Fibroblast of skin of left biceps (primary cell): ENCODE data around the gene NELFB.

Experiments used
- DNase-seq, 2 experiments: peaks; one replicate each; pipeline ENCODE4 v3.0.0-alpha.2; 2013; ENCODE audit warnings: low read depth in 2 of 2

The NELFB gene

DNA sequence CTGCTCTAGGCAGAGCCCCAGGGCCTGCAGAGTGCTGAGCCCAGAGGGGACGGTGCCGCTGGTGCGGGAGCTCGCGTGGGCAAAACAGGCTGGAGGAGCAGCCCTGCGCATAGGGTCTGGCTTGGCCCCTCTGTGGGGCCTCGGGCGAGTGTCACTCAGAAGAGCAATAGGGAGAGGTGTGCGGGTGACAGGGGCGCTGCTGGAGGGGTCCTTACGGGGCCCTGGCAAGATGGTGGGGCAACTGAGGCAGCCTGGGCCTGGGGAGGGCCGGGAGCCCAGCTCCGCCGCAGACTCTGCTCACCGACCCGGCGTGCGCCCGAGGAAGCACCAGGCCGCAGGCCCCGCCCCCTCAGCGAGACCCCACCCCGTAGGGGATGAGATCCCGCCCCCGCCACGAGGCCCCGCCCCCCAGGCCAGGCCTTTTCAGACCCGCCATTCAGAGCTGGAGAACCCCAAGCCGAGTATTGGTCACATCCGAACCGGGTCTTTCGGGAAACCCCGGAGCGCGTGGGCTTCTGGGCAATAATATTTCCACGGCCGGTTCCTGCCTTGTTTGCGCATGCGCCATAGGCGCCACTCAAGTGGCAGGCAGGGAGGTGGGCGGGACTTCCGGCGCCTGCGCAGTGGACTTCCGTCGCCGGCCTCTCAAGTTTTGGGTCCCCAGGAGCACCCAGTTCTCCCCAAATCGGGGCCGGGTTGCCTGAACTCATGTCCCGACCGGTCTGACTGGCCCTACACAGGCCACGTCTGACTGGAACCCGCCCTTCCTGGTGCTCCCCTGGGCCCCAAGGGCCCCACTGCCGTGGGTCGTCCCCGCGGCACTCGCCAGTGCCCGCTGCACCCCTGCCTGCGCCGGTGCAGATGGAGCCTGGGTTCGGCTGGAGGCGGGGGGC, 31.8 kb upstream of the NELFB start:
- peak; percentile 96 to 97 for DNase-seq

DNA sequence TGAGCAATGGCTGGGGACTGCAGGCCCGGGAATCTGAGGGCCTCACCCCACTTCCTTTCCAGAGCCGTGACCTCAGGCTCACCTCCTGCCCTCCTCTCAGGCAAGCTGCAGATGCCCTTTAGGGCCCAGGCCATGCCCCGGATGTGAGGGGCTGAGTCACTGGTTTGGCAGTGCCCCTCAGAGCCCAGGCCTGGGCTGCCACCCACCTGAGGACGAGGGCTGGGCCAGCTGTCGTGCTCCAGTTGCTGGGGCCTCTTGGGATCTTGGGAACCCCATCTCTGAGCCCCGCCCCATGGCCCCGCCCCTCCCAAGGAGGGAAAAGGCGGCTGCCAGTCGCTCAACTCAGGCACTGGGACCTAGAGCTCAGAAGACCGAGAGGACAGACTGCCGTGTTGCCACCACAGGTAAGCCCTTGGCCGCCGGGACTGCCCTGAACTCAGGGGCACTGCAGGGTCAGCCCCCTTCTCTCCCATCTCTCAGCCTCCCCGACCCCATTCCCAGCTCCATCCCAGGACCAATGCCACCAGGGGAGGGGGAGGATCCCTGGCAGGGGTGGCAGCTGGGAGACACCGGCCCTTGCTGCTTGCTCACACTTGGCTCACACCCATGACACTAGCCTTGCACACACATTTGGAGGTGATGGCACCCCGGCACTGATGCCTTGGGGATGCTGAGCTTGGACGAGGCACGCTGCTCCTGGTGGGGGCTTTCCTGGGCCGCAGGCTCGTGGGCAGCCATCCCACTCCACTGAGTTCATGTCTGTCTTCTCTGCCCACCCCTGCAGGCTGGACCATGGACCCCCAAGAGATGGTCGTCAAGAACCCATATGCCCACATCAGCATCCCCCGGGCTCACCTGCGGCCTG, 30.1 kb upstream of the NELFB start, which contains the start of gene CYSRT1:
Gene CYSRT1 (plus strand): TSS at position 345 of the 865 bp plus-strand sequence. CDS start 448 bp downstream, at position 793.
- DNase-seq = no peak

DNA sequence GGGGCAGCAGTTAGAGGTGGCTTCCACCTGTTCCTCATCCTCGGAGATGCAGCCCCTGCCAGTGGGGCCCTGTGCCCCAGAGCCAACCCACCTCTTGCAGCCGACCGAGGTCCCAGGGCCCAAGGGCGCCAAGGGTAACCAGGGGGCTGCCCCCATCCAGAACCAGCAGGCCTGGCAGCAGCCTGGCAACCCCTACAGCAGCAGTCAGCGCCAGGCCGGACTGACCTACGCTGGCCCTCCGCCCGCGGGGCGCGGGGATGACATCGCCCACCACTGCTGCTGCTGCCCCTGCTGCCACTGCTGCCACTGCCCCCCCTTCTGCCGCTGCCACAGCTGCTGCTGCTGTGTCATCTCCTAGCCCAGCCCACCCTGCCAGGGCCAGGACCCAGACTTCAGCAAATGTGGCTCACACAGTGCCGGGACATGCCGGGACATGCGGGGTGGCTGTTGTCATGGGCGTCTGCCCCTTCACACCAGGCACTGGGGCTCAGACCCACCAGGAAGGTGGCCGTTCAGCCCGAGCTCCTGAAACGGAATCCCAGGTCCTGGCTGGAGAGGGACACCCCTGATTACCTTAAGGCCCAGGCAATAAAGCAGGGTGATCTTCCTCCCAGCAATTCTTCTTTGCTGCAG, 29.3 kb upstream of the NELFB start:
- DNase-seq = no peak

DNA sequence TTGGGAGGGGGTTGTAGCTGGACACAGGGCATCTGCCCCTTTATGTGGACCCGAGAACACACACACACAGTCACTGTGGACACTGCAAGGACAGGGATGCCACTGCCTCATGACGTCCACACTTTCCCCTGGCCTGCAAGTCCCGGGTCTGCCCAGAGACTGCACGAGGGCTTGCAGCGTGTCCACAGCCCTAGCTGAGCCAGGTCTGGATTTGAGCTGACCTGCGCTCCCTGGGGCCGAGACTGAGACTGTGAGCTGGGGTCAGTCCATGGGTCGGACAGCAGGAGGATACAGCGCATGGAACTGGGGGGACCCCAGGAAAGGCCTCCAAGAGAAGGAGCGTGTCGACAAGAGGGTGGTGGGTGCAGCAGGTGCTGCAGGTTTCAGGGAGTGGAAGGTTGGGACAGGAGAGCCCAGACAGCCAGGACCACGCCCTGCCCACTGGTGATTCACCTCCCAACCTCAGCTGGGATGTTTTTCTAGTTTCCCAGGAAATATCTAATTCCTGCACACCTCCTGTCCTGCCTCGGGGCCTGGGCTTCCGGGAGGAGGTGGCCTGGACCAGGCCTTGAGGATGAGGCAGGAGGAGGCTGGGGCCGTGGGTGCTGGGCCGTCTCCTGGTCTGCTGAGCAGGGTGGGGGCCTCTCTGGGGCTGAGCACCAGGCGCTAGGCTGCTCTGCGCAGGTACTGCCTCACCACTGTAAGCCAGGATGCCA, 28.6 kb upstream of the NELFB start:
- no peak for DNase-seq

DNA sequence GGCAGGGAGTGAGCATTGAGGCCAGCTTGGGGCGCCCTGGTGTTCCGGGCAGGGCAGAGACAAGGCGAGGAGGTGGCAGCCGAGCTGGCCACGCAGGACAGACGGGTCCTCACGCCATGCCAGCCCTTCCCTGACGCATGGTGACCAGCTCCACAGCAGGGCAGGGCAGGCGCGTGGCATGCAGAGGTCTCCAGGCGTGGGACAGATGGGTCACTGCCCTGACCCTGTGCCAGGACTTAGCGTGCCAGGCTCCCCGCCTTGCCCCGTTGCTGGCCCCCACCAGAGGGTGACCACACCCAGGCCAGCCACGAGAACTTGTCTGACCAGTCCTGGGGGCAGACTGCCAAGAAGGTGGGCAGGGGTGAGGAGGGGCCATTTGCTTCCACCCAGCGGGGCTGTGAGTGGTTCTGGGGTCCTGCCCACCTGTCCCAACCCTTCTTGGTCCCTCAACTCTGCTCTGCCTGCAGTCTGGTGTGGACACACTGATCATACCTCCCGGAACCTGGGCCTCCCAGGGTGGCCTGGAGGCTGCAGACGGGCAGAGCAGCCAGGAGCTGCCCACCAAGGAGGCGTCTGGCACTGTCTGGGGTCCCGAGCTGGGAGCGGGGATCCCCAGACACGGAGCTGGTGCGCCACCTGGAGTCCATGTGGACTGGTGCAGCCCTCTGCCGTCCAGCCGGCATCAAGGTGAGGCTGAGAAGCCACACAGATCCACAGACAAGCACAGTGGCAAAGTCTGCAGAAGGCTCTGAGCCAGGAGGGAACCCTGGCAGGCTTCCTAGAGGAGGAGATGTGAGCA, 27.9 kb upstream of the NELFB start, which contains the start of gene RNF224:
Gene RNF224 (plus strand): TSS at position 449 of the 799 bp plus-strand sequence. CDS start 834 bp downstream, outside the sequence.
- no peak for DNase-seq

DNA sequence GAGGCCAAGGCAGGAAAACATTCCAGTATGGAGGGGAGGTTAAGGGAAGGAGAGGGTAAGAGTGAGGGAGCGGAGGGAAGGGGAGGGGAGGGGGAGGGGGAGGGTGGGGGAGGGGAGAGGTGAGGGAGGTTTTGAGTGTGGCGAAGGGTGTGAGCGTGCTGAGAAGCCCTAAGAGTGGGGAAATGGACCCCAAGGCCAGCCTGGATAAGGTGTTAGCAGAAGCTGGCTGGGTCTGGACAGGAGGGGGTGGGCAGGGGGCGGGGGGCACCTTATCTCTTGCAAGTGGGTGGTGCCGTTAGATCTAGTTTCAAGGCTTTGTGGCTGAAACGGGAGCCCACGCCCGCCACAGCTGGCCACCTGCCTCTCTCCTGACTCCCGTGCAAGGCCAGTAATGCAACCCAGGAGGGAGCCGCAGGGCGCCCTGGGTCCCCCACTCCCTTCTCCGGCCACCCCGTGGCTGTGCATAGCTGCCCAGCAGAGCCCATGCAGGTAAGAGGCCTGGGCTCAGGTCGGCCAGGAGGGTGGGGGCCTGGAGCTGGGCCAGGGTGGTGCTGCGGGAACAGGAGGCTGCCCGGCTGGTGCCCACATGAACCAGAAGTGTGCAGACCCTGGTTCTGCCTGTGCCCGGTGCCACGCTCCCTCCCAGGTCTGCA, 27.1 kb upstream of the NELFB start:
- DNase-seq = no peak

DNA sequence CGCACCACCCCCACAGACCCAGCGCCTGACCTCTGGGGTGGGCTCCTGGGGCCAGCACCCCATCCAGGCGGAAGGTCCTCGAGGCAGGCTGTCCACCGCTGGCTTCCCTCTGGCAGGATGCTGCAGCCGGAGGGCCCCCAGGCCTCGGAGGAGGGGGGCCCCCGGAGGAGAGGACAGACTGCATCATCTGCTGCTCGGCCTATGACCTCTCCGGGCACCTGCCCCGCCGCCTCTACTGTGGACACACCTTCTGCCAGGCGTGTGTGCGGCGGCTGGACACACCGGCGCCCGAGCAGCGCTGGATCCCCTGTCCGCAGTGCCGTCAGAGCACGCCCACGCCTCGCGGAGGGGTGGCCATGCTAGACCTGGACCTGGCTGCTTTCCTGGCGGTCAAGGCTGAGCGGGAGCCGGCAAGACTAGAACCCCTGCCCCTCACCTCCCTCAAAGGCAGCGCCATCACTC, 26.6 kb upstream of the NELFB start:
- DNase-seq = no peak

DNA sequence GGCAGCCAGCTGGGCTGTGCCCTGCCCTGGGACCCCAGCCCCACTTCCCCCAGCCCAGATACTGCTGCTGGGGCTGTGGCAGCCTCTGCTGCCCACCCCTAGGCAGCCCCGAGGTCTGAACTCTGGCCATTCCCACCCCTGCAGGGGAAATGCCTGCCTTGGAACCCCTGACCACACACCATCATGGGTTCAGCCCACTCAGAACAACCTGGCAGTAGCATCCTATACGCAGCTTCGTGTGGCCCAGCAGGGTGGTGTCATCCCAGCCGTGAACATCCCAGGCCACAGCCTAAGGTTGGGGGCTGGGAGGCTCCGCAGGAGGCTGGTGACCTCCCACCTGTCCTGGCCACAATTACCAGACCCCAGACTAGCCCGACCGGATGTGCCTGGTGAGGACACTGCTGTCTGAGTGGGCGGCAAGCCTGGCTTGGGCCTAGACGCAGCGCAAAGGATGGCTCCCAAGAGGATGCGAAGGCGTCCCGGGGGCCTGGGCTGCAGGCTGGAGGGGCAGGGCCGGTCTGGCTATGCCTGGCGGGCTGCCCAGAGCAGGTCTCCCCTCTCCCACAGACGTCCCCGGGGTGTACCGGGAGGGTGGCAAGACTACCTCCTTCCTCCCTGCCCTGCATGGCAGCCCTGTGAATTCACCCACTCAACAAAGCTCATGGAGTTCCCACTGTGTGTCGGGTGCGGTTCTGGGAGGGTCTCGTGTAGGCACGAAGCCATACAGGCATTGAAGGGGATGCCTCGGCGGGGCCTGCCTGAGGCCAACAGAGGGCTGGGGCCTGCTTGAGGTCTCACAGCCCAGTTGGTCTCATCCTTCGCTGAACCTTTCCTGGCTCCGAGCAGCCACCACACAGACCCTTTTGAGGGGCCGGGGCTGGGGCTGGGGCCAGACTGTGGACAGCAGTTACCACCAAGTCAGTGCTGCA, 25.9 kb upstream of the NELFB start:
- DNase-seq = no peak

DNA sequence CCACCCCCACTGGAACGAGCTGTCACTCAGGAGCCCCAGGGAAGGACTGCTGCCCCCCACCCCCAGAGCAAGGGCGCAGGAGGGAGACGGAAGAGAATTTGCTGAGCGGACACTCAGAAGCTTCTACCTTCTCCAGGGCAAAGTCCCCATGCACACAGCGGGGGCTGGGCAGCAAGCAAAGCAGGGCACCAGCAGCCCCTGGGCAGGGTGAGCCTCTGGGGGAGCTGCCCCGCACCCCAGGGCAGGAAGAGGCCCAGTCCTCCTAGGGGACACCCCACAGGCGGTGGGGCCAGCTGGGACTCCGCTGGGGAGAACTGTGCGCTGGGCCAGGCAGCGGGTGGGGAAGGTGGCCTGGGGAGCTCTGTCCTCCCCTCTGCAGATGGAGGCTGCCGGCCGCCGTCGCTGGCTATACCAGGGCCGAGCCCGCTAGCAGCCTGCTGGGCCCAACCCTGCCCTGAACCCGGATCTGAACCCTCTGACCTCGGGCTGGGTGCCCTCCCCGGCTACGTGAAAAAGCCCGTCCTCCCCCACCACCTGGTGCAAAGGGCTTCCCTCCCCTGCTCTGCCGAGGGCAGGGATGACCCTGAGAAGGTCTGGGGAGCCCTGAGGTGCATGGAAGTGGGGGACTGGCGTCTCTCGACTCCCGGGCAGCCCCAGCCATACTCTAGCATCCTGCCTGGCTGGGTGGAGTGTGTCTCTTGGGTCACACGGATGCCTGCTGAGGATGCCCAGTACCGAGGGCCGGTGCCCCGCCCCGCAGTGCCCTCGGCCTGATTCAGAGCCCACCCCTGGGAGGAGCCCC, 25.0 kb upstream of the NELFB start:
- DNase-seq = no peak

DNA sequence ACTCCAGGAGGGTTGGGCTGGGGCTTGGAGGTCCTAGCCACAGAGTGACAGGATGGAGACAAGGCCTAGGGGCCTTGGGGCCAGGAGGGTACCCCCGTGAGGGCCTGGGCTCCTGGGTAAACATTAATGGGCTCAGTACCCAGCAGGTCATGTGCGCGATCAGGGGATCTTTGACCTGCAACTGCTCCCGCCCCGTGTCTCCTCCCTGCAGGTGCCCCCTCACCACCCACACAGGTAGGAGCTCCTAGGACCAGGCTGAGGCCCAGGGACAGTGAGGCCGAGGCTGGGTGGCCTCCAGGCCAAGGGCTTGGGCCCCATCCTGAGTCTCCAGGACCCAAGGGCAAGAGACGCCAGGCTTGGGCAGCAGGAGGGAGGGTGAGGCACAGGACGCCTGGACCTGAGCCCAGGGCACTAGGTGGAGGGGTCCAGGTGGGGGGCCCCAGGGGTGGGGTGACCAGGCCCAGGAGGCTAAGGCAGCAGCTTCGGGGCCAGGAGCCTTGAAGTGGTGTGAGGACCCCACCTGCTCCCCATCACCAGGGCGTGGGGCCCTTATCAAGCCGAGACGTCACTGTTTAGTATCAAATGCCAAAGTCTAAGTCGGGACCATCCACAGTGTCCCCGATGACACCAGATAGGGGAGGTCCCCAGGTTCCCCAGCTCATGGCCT, 24.3 kb upstream of the NELFB start, which contains the start of gene SLC34A3:
Gene SLC34A3 (plus strand): TSS at position 197 of the 667 bp plus-strand sequence. CDS start 802 bp downstream, outside the sequence.
- no peak for DNase-seq

DNA sequence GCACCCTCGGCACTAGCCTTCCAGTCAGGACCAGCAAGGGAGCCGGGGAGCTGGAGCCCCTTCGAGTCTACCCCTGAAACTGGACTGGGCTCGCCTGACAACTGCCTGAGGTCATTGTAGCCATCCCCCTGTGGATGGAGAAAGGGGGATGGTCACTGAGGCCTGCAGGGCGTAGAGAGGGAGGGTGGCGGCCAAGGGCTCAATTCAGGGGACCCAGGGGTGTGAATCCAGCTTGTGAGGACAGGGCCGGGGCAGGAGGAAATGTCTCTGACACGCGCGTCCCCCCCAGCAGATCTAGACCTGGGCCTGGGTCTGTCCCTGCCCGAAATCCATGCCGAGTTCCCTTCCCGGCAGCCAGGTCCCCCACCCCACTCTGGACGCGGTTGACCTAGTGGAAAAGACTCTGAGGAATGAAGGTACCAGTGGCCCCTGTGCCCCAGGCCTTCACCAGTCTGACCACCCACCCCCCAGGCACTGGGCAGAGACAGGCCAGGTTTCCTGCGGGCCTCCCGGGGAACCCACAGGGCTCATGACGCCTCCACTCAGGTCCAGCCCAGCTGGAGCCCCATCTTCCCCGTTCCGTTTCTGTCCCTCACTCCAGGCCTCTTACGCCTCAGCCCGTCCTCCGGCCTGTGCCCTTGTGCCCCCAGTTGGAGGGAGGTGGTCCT, 23.6 kb upstream of the NELFB start:
- no peak for DNase-seq

DNA sequence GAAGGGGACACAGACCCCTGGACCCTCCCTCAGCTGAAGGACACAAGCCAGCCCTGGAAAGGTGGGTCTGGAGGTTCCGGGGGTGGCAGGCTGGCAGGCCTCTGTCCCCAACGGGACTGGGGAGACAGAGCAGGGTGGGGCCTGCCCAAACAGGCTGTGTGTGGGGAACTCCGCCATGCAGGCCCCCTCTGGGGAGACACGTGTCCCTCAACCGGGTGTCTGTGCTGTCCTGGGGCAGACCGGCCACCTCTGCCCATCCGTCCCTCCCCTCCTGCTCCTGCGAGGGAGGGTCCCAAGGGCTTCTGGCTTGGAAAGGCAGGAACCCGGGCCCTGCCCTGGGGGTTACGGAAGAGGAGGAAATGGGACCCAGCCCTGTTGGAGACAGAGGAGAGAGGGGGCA, 23.0 kb upstream of the NELFB start:
- no peak for DNase-seq

DNA sequence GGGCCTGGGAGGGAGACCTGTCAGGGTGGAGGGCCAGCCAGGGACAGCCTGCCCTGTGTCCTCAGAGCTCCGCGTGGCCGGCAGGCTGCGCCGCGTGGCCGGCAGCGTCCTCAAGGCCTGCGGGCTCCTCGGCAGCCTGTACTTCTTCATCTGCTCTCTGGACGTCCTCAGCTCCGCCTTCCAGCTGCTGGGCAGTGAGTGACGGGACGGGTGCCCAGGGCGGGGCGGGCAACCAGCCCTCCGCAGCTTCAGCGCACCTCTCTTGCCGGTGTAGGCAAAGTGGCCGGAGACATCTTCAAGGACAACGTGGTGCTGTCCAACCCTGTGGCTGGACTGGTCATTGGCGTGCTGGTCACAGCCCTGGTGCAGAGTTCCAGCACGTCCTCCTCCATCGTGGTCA, 22.6 kb upstream of the NELFB start:
- DNase-seq = no peak

DNA sequence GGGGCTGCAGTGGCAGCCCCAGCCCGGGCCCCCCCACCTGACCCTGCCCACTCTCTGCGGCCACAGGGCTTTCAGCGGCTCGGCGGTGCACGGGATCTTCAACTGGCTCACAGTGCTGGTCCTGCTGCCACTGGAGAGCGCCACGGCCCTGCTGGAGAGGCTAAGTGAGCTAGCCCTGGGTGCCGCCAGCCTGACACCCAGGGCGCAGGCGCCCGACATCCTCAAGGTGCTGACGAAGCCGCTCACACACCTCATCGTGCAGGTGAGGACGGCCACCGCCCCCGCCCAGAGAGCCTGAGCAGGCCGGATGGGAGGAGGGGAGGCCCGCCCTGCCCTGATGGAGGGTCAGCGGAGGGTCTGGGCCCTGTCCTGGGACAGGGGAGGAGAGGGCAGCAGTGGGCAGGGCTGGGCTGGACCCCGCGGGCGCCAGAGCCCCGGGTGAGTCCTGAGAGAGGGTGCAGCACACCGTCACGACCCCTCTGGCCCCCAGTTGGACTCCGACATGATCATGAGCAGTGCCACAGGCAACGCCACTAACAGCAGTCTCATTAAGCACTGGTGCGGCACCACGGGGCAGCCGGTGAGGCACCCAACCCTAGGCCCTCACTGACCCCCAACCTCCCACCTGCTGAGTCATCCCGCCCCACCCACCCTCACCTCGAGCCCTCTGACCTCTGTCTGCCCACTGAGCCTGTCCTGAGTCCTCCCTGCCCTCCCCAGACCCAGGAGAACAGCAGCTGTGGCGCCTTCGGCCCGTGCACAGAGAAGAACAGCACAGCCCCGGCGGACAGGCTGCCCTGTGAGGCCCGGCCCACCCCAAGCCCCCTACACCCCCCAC, 21.8 kb upstream of the NELFB start:
- no peak for DNase-seq

DNA sequence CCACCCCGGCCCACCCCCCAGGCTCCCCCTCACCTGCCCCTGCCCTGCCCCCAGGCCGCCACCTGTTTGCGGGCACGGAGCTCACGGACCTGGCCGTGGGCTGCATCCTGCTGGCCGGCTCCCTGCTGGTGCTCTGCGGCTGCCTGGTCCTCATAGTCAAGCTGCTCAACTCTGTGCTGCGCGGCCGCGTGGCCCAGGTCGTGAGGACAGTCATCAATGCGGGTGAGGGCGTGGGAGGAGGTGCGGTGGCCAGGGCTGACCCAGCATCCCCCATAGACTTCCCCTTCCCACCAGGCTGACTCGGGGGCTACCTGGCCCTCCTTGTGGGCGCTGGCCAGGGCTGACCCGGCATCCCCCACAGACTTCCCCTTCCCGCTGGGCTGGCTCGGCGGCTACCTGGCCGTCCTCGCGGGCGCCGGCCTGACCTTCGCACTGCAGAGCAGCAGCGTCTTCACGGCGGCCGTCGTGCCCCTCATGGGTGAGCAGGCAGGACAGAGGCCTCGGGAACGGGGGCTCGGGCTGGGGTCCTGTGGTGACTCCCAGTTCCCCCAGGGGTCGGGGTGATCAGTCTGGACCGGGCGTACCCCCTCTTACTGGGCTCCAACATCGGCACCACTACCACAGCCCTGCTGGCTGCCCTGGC, 21.0 kb upstream of the NELFB start:
- DNase-seq = no peak
